Keratinocyte (primary cell): ENCODE results near the gene XKR3. TPM values are rescaled to one million over a fixed set of nuclear protein-coding genes. Genes with fewer than 3 reads are reported as not detected.
"Not testable (repeated sequence)": the region's sequence is repeated elsewhere in the genome, so short reads cannot be mapped to it uniquely, and the experiment has no call there.

Source experiments
- DNase-seq: peaks from one replicate; pipeline ENCODE4 v3.0.0-alpha.2; 2011; ENCODE audit warnings: low read depth, missing footprints, low spot score
- FAIRE-seq: peaks from 2 replicates; lab custom pipeline; 2011; peaks lifted over from hg19 to GRCh38; lab: Jason Lieb, UNC
- H2AFZ ChIP-seq: 2 replicates; pipeline ENCODE4 v1.6.0; 2012; ENCODE audit warnings: low read length, control low read depth, inconsistent platforms; ENCODE audit not compliant: control insufficient read depth
- H3K27ac ChIP-seq: 2 replicates; pipeline ENCODE4 v1.5.1; 2011; ENCODE audit warnings: low read length; ENCODE audit not compliant: control insufficient read depth, insufficient read depth
- H3K27me3 ChIP-seq: 3 replicates; pipeline ENCODE4 v1.6.0; 2011; ENCODE audit warnings: low read length; ENCODE audit not compliant: control insufficient read depth, insufficient read depth; ENCODE audit errors: extremely low read depth
- H3K36me3 ChIP-seq, 2 experiments: 2 replicates in 1 of 2; 3 replicates in 1 of 2; pipeline ENCODE4 v1.5.1; 2011; ENCODE audit warnings: low read length in 2 of 2, mild to moderate bottlenecking in 1 of 2; ENCODE audit not compliant: control insufficient read depth in 2 of 2, insufficient read depth in 2 of 2; ENCODE audit errors: extremely low read depth in 1 of 2
- H3K4me1 ChIP-seq: 3 replicates; pipeline ENCODE4 v1.5.1; 2011; ENCODE audit warnings: low read length; ENCODE audit not compliant: control insufficient read depth, insufficient read depth; ENCODE audit errors: extremely low read depth
- H3K4me2 ChIP-seq: 3 replicates; pipeline ENCODE4 v1.6.0; 2011; ENCODE audit warnings: low read depth, low read length; ENCODE audit not compliant: control insufficient read depth, insufficient read depth; ENCODE audit errors: extremely low read depth
- H3K4me3 ChIP-seq, 3 experiments: fragments of 200-600 bp in 1 of 3; sonication (generic) in 1 of 3; 2 replicates in 2 of 3; 3 replicates in 1 of 3; pipeline ENCODE4 v1.5.1; 2011 to 2016; ENCODE audit warnings: low read length in 3 of 3, mild to moderate bottlenecking in 3 of 3, control low read depth in 2 of 3, inconsistent platforms in 1 of 3, low read depth in 1 of 3, mixed read lengths in 1 of 3, mixed run types in 1 of 3, moderate library complexity in 1 of 3; ENCODE audit not compliant: control insufficient read depth in 2 of 3, insufficient read depth in 2 of 3; ENCODE audit errors: extremely low read depth in 1 of 3
- H3K79me2 ChIP-seq: 2 replicates; pipeline ENCODE4 v1.6.0; 2012; ENCODE audit warnings: low read length; ENCODE audit not compliant: control insufficient read depth, insufficient read depth
- H3K9ac ChIP-seq: 3 replicates; pipeline ENCODE4 v1.6.0; 2011; ENCODE audit warnings: low read length; ENCODE audit not compliant: control insufficient read depth, insufficient read depth; ENCODE audit errors: extremely low read depth
- H3K9me1 ChIP-seq: 3 replicates; pipeline ENCODE4 v1.6.0; 2011; ENCODE audit warnings: low read length; ENCODE audit not compliant: control insufficient read depth, insufficient read depth; ENCODE audit errors: extremely low read depth
- H3K9me3 ChIP-seq: 2 replicates; pipeline ENCODE4 v1.5.1; 2012; ENCODE audit warnings: low read depth, low read length; ENCODE audit not compliant: control insufficient read depth
- H4K20me1 ChIP-seq: 3 replicates; pipeline ENCODE4 v1.6.0; 2011; ENCODE audit warnings: low read length; ENCODE audit not compliant: control insufficient read depth, insufficient read depth; ENCODE audit errors: extremely low read depth
- EZH2 ChIP-seq: IDR thresholded peaks from one replicate; pipeline ENCODE4 v1.6.1; 2012; ENCODE audit warnings: inconsistent platforms, mild to moderate bottlenecking, low read length, moderate library complexity
- dilution Hi-C: fragments of 300-500 bp; cut with MboI; formaldehyde crosslinking; loops from one replicate; pipeline ENCODE4 v1.7.0; 2020; ENCODE audit warnings: low sequenced_read_pairs; ENCODE audit not compliant: extremely low pct_ligation_motif_present
- polyA plus RNA-seq, 5 experiments: library from polyadenylated mRNA; depleted of rRNA in 3 of 5; stranded (reverse) in 3 of 5; stranded (forward) in 1 of 5; unstranded in 1 of 5; fragments of >200 nt; gene quantifications; 1 replicate in 1 of 5; 2 replicates in 3 of 5; 3 replicates in 1 of 5; pipeline versions ENCODE4 v1.2.1 to v1.2.3, GENCODE V29; 2011 to 2012; ENCODE audit warnings: missing spikeins in 2 of 5, low read depth in 1 of 5, low replicate concordance in 1 of 5
- TF ChIP-seq, protein P1 (sequence below), 3 experiments: IDR thresholded peaks in 1 of 3; conservative IDR thresholded peaks in 1 of 3; optimal IDR thresholded peaks in 1 of 3; 2 replicates in 2 of 3; 3 replicates in 1 of 3; pipeline versions ENCODE3 to v1.5.1; 2011; ENCODE audit warnings: low read length in 3 of 3, mild to moderate bottlenecking in 3 of 3, moderate library complexity in 2 of 3, control low read depth in 1 of 3, inconsistent platforms in 1 of 3; ENCODE audit not compliant: insufficient read depth in 2 of 3; ENCODE audit errors: extremely low read depth in 1 of 3

Gene XKR3
- polyA plus RNA-seq, 1 donor (not counting 4 experiments of a cell fraction or from before 2014, with no cell fraction given) = not detected

DNA sequence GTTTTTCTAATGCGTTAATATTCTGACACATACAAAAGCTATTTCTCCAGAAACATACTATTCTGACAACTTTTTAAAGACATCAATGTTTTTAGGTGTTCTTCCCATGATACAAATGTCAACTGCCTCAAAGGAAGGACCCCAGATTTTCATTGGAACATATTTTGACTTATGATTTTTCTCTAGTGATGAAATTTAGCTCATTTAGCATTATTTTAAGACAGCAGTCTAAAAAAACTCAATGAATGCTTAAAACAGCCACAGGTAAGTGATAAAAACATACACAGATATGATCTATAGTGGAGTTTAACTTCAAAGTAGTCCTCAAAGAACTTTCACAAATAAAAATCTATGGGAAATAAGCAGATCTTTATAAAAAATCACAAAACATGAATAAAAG is 24.9 kb downstream of the XKR3 start:
- Histone ChIP-seq H3K4me1 (no peaks in the 10 kb centered on the region), H3K4me3 (no peak overlapping the region), H3K36me3 (no peaks in the 10 kb centered on the region), H3K4me2 (no peak overlapping the region), H3K9me3 (no peaks in the 10 kb centered on the region), H3K79me2 (no peaks in the 10 kb centered on the region), H3K27ac (no peak overlapping the region), H4K20me1 (no peaks in the 10 kb centered on the region), H3K9ac (no peak overlapping the region), H3K9me1 (no peaks in the 10 kb centered on the region), H3K27me3 (no peaks in the 10 kb centered on the region), H2AFZ (no peak overlapping the region)
- DNase-seq (no peak), FAIRE-seq (no peak)
- dilution Hi-C loops = no loop called here
- TF ChIP-seq, protein P1, sequence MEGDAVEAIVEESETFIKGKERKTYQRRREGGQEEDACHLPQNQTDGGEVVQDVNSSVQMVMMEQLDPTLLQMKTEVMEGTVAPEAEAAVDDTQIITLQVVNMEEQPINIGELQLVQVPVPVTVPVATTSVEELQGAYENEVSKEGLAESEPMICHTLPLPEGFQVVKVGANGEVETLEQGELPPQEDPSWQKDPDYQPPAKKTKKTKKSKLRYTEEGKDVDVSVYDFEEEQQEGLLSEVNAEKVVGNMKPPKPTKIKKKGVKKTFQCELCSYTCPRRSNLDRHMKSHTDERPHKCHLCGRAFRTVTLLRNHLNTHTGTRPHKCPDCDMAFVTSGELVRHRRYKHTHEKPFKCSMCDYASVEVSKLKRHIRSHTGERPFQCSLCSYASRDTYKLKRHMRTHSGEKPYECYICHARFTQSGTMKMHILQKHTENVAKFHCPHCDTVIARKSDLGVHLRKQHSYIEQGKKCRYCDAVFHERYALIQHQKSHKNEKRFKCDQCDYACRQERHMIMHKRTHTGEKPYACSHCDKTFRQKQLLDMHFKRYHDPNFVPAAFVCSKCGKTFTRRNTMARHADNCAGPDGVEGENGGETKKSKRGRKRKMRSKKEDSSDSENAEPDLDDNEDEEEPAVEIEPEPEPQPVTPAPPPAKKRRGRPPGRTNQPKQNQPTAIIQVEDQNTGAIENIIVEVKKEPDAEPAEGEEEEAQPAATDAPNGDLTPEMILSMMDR (optimal IDR thresholded peaks at IDR 0.05 in 1 of 3, IDR thresholded peaks at IDR 0.05 in 1 of 3, conservative IDR thresholded peaks at IDR 0.05 in 1 of 3; ENCODE audit: extremely low read depth in 1 of 3, insufficient read depth in 2 of 3, low read length in 3 of 3) = no peak
- TF ChIP-seq EZH2 = no peak

DNA sequence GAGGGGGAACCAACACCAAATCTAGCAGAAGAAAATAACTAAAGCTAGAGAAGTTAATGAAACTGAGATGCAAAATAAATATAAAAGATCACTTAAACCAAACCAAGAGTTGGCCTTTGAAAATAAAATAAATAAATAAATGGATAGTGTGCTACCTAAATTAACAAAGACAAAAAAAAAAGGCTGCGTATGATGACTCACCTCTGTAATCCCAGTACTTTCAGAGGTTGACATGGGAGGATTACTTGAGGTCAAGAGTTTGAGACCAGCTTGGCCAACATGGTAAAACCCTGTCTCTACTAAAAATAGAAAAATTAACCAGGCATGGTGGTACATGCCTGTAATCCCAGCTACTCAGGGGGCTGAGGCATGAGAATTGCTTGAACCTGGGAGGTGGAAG is 29.7 kb downstream of the XKR3 start:
- dilution Hi-C loops, H3K79me2 ChIP-seq, H3K4me3 ChIP-seq, H3K36me3 ChIP-seq, H3K4me2 ChIP-seq, H3K9me1 ChIP-seq, H3K9ac ChIP-seq, H3K9me3 ChIP-seq, FAIRE-seq, H2AFZ ChIP-seq, H3K4me1 ChIP-seq, H3K27me3 ChIP-seq, DNase-seq, H4K20me1 ChIP-seq, H3K27ac ChIP-seq: not testable (repeated sequence)

DNA sequence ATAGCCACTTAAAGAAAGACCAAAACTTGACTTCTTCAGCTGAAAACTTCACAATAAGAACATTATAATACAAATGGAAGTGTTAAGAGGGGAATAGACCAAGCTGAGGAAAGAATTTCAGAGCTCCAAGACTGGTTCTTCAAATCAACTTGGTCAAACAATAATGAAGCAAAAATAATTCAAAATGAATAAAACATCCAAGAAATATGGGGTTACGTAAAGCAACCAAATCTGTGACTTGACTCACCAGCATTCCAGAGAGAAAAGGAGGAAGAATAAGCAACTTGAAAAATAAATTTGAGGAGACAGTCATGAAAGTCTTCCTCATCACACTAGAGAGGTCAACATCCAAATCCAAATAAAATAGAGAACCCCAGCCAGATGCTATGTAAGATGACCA is 31.4 kb downstream of the XKR3 start:
- no peaks in the 10 kb centered on the region for H3K9me3 ChIP-seq
- no peaks in the 10 kb centered on the region for H4K20me1 ChIP-seq
- H3K4me2 ChIP-seq = no peak overlapping the region
- DNase-seq (no peak), FAIRE-seq (no peak)
- dilution Hi-C loops = no loop called here
- H2AFZ ChIP-seq = no peak overlapping the region
- no peak overlapping the region for H3K27ac ChIP-seq
- no peak for TF ChIP-seq EZH2
- TF ChIP-seq, protein P1 (optimal IDR thresholded peaks at IDR 0.05 in 1 of 3, IDR thresholded peaks at IDR 0.05 in 1 of 3, conservative IDR thresholded peaks at IDR 0.05 in 1 of 3; ENCODE audit: extremely low read depth in 1 of 3, insufficient read depth in 2 of 3, low read length in 3 of 3) = no peak
- no peaks in the 10 kb centered on the region for H3K27me3 ChIP-seq
- no peak overlapping the region for H3K9ac ChIP-seq
- no peaks in the 10 kb centered on the region for H3K79me2 ChIP-seq
- no peaks in the 10 kb centered on the region for H3K9me1 ChIP-seq
- no peaks in the 10 kb centered on the region for H3K4me1 ChIP-seq
- no peak overlapping the region for H3K4me3 ChIP-seq
- H3K36me3 ChIP-seq = no peaks in the 10 kb centered on the region
